GM18858 (cell line): ENCODE results near the gene TOB1.
"Not testable (repeated sequence)": the region's sequence is repeated elsewhere in the genome, so short reads cannot be mapped to it uniquely, and the experiment has no call there.

Source experiments
- ATAC-seq: cut with Tn5 transposase; IDR thresholded peaks from one replicate; pipeline ENCODE4 v1.9.1; 2021; ENCODE audit not compliant: unreplicated experiment

TOB1 gene

DNA sequence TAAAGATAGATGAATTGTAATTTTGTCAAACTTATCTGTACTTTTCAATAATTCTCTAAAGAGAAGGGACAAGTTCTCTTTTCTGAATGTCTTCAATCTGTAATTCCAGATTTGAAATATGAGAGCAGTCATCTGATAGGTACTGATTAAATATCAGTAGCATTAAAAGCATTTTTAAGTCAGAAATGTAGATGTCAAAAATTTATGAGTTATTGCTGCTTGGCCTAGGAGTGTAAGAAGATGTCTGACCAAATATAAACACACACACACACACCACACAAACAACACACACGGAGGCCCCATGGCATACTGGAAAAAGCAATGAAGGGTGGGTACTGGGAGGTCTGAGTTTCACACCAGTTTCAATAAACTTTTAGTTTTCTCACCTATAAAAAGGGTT, 2.4 kb upstream of the TOB1 start:
- no peak for ATAC-seq

DNA sequence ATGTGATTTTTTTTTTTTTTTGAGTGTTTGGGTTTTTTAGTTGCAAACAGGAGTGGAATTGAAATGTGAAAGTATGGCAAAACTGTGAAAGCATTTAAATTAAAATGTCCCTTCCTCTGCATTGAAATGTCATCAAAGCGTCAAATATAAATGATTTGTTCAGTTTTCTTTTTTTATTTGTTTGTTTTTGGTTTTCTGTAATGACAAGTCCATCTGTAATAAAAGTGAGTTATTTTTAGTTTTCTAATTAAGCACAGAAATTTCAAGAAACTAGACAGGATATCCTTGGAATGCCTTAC, 1.9 kb upstream of the TOB1 start:
- ATAC-seq = no peak

DNA sequence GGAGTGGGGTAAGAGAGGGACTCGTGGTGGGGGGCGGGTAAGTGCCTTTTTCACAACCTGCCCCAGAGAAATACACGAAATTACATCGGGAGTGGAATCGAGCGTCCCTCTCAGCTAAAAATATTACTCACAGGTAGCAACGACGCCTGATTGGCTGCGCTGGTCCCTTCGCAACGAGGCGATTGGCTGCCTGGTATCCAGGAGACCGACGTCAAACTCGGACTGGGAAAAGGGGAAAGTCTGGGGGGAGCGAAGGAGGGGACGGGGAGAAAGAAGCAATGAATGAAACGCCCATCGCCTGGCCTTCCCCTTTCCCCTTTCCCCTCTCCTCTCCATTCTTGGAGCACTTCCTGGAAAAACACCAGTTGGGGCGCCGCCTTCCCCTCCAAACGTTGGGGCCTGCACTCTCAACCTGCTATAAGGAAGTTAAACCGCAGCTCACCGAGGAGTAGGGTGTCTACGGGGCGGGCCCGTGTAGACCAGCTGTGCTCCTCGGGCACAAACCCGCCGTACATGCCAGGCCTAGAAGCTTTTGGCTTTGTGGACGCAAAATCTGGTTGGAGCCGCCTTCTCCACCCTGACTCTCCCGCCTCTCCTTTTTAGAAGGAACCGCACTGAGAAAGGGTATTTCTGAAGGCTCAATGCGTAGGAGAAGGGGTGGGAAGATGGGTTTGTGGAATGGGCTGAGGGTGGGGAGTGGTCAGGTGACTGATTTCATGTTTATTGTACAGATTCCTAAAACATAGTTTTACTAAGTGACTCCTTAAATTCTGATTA, 1.4 kb upstream of the TOB1 start:
- peak; percentile 22 for ATAC-seq

DNA sequence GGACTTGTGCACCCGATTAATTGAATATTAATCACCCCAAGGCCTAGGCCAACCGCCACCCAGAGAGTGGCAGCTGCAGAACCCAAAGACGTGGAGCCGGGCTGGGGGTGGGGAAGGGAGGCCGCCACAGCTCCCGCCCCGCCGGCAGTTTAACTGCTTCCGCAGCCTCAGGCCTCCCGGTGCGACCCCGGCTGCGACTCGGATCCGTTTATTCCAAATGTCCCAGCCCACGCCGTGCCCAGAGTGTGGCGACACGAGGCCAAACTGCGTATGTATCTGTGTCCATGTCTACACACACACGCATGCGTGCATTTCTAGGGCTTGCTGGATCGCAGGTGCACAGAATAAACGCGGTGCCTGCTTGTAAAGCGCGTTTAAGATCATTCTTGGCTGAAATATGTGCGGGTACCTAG, 802 bp upstream of the TOB1 start:
- ATAC-seq = peak; percentile 3

DNA sequence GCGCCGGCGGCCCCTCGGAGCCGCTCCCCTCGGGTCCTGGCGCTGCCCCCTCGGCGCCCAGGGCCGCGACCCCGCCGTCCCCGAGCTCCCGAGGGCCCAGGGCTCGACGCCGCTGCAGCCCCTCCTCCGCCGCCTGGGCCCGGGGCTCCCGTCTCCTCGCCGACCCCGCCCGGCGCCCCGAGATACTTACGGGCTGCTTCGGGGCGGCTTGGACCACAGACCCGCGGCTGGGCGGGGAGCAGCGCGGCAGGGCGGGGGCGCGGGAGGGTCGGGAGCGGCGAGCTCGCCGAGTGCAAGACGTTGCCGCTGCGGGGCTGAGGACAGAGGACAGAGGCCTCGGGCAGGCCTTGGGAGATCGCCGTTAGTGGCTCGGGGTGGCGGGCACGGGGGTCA, 290 bp downstream of the TOB1 start:
- no peak for ATAC-seq

DNA sequence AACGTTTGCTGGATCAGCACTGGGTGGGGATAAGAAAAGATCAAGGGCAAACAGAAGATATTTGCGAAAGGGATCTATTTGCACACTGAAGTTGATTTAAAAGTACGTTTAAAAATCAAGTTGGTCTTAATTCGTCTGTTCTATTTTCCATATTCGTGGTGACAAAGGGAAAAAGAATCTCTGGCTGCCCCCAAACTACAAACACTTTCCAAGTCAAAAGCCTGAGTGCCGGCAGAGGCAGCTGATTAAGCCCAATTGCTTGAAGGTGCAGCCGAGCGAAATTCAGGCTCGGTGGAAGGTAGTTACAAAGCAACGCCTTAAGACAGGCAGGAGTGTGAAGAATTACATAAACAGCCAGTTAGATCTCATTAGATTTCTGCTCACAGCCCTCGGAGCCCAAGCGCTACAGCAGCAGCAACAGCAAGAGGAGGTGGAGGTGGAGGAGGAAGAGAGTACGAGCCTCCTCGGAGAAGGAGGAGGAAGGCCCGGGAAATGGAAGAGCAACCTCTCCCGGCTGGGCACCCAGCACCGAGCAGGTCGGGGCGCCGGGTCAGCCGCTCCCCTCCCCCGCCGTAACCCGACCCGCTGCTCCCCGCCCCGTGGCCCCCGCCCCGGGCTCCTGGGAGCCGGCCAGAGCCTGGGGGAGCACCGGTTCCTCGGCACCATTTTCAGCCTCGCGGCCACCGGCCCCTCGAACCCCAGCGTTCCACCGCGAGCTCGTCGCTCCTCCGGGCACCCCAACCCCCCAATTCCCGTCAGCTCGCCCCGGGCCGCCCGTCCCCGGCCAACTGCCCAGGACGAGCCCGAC, 890 bp downstream of the TOB1 start:
- no peak for ATAC-seq

DNA sequence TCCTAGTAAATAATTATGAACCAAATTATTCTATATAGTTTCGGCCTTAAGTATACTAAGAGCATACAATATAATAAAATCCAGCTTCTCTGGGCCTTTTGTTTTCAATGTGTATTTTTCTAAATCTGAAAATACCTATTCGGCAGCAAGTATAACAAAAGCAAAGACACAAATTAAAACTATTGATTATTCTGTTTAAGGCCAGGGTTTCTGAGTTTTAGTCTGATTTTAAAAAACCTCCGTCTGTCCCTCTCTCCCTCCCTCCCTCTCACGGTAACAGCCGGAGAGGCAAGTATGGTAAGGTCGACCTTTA, 1.5 kb downstream of the TOB1 start:
- ATAC-seq = no peak

DNA sequence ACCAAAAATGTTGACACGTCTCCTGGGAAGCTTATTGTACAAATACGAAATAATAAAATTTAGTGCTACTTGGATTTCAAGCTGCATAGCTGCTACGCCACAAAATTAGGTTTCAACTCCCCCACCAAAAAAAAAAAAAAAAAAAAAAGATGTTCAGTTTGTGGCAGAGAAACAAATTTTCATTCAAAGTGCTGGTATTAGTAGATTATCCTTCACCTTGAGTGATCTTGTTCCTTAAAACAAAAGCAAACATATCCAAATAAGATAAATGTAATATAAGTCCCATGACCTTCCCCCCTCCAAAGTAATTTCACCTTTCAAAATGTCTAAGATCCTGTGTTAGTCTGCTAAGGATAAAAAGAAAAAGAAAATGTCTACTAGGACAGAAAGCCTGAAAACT, 2.2 kb downstream of the TOB1 start:
- ATAC-seq = no peak

DNA sequence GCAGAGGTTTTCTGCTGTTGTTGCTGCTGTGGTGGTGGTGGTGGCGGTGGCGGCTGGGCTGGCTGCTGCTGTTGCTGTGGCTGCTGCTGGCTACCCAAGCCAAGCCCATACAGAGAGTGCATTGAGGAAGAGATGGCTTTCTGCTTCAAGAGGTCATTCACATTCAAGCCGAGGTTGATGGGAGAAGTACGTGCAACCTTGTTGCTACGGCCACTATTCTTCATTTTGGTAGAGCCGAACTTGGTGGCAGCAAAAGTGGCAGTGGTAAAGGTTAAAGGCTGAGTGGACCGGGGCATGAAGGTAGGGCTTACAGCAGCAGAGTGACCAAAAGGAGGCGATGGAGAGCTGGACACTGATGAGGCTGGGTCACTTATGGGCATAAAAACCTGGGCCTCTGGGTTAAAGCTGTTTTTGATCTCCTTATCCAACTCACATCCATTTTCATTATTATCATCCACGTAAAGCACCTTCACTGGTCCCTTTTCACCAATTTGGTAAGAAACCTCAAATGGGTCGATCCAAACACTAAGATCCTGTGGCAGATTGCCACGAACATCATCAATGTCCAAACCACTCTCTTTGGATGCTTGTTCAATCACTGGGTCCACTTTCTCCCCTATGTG, 2.8 kb downstream of the TOB1 start:
- no peak for ATAC-seq

DNA sequence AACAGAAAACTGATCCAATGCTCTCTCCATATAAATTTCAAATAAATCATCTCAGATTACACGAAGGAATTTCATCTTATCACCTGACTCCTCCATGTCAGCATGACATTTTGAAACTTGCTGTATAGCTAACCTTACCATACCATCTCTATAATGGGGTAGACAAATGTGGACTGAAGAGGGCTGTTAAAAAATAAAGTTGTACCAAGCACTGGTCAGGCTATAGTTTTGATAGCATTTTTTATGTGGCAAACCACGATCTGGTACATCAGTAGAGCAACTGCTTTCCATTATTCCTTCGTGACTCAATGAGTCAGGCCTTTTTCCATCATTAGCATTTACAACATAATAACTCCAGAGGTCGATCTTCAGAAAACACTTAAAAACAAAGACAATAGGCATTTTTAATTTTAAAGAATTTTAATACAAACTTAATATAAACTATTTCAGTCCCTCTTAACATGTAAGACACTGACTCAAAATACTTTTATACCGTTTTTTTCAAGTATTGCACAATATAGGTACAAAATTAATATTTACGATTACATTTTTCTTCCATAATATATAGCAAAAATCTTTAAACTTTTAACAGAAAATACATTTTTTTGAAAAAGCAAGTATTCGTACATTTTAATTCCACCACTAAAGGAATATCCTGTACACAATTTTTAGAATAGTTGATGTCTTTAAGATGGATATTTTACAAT, 4.2 kb downstream of the TOB1 start:
- ATAC-seq = no peak

DNA sequence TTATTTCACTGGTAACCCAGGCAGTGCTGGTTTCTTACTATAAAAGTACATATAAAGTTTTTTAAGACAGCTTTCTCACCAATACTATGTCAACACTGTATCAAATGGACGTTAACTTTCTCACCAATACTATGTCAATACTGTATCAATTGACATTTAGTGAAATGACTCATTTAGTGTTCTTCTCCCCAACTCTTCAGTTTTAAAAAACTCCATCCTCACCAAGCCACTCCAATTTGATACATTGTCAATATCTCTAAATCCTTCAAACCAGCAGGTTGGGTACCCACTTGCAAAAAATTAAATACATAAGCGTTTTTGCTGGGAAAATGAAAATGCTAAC, 4.8 kb downstream of the TOB1 start:
- ATAC-seq = no peak

DNA sequence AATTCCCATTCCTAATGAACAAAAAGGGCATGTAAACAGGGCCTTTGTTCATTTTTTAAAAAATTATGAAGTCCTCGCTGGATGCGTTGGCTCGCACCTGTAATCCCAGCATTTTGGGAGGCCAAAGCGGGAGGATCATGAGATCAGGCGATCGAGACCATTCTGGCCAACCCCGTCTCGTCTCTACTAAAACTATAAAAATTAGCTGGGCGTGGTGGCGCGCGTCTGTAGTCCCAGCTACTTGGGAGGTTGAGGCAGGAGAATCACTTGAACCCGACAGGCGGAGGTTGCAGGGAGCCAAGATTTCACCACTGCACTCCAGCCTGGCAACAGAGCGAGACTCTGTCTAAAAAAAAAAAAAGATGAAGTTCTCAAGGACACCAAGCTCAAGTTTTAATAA, 6.4 kb downstream of the TOB1 start:
- not testable (repeated sequence) for ATAC-seq

DNA sequence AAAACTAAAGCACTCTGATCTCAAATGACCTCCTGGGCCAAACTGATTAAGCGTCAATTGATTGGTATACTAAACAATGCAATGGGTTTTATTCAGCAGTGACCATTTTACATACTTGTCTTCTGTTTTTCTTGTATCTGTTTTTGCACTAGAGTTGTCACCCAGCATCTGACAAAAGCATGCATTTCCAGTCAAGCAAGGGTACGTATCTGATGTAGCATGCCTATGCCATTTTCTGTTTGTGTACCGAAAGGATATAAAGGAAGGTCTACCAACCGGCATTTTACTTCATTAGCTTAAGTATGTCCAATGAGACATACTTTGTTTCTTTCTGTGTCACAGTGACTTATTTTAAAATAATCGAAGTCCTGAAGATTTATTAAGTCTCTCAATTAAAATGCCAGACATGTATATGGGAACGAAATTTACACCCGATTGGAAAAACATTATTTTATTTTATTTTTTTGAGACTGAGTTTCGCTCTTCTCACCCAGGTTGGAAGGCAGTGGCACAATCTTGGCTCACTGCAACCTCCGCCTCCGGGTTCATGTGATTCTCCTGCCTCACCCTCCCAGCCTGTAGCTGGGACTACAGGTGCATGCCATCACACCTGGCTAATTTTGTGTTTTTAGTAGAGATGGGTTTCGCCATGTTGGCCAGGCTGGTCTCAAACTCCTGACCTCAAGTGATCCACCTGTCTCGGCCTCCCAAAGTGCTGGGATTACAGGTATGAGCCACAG, 7.5 kb downstream of the TOB1 start:
- no peak for ATAC-seq

DNA sequence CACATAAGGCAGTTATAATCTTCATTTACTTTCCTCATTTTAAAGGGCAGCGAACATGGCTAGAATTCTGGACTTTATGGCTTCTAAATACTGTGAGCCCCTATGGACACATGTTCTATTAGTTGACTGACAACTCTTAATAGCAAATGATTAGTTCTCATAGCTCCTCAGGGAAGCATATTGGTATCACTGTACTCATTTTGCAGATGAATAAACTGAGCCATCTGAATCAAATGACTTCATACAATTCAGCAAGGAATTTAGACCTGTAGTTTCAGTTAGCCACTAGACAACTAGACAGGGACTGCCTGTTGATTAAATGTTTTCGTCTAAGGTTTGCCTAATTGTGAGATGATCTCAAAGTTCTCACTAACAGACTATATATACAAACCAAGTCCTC, 9.7 kb downstream of the TOB1 start:
- ATAC-seq = no peak

DNA sequence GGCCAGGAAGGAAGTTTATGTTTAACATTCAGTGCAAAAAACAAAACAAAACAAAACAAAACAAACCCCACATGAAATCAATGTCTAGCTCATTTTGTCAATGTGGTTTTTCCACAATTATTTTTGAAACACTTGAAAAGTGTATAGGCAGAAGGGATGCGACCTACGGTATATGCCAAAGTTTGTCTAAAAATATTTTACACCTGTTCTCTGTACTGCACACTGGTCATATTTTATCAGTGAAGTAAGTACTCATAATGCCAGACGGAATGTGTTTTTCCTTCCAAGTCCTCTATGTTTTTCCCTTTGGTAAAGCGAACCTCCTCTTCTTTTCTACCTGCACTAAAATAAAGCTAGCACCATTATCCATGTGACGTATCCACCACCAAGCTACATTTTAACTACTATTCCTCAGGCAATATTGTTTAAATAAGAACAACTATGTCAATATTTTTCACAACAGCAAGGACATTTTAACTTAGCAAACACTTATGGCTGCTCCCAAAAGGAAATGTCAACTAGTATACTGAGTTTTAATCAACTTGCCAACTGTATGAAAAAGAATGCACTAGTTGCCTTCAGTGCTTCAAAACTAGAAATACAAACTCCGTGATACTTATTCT, 10.3 kb downstream of the TOB1 start:
- ATAC-seq = no peak

DNA sequence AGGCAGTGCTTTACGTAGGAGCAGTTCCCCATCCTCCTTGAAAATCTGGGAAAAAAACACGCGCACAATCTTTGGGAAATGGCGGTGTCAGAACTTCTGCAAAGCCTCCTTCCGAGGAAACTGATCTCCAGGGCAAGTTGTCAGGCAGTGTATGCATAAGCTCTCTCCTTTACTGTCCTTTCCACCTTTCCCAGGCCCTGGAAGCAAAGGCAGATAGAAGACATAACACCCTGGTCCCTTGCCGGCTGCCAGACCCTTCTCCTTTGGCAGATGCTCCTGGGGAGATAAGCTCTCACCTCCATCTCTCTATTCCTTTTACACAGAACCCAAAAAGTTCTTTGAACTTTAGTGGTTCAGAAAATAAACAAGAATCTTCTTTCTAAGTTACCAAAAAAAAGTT, 12.4 kb downstream of the TOB1 start:
- no peak for ATAC-seq

DNA sequence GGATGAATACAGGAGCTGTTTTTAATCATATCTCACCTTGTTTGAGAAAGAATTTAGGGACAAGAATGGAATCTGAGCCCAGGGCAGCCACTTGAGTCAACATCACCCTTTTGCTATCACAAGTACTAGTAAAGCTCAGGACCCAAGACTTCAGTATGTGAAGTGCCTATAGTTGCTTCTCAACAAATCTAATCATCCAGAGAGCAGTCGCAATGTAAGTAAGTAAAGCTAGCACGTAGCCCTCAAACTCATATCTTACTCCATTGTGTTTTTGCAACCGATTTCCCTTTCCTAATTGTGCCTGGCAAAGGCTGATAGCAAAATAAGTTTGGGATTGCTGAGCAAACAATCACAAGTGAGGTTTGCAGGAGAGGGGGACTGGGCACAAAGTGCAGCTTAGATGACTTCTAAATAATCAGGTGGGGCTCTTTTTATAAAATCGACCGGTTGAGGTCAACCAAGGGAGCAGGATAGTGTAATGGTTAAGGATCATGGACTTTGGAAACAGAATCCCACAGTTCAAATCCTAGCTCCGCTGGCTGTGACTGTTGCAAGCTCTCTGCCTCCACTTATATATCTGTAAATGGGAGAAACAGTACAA, 13.0 kb downstream of the TOB1 start:
- no peak for ATAC-seq

DNA sequence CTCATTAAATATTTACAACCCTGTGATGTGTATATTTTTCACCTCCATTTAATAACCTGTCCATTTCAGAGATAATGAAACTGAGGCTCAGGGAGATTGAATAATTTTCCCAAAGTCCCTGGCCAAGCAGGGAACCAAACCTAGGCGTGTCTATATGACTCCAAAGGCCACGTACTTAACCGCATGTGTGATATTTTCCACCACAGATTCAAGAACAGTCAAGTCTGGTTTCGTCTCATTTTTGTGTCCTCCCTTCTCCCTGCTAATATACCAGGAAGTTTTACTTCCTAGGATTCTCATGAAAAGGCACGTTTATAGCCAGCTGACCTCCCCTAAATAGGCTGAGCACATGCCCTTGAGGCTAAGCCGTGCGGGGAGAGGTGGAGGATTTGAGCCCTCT, 15.5 kb downstream of the TOB1 start:
- no peak for ATAC-seq

DNA sequence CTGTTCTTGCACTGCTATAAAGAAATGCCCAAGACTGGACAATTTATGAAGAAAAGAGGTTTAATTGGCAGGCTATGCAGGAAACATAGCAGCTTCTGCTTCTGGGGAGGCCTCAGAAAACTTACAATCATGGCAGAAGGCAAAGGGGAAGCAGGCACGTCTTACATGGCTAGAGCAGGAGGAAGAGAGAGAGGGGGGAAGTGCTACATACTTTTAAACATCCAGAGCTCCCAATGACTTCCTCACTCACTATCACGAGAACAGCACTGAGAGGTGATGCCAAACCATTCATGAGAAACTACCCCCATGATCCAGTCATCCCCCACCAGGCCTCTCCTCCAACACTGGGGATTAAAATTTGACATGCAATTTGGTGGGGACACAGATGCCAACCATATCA, 17.4 kb downstream of the TOB1 start:
- ATAC-seq = no peak

DNA sequence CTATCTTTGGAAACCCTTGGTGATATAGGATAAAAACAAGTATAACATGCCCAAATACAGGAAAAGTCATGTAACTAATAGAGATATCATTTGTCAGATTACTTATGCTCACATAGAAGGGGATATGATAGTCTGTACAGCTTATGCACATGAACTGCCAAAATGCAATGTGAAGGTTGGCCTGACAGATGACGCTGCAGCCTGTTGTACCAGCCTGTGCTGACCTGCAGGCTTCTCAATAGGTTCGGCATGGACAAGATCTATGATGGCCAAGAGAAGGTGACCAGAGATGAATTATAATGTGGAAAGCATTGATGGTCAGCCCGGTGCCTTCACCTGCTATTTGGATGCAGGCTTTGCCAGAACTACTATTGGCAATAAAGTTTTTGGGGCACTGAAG, 18.1 kb downstream of the TOB1 start:
- ATAC-seq = no peak
